Gastroesophageal sphincter (tissue), 3 donors: ENCODE measurements around the gene CD72.

Experiments
- POLR2A ChIP-seq, 2 donors: fragments of 450-650 bp; IDR thresholded peaks; one replicate each; pipeline ENCODE4 v1.6.1; 2017; ENCODE audit warnings: antibody characterized with exemption in 2 of 2, mild to moderate bottlenecking in 2 of 2, moderate library complexity in 1 of 2
- POLR2AphosphoS5 ChIP-seq: sonication (generic); formaldehyde crosslinking; IDR thresholded peaks from one replicate; pipeline ENCODE4 v1.6.1; 2017; ENCODE audit warnings: antibody characterized with exemption
- TF ChIP-seq, protein P1 (sequence below), 4 experiments: fragments of 200-600 bp in 2 of 4; fragments of 450-650 bp in 2 of 4; sonication (generic) in 1 of 4; IDR thresholded peaks; one replicate each; pipeline ENCODE4 v1.5.1; 2017 to 2019; ENCODE audit warnings: antibody characterized with exemption in 4 of 4, mild to moderate bottlenecking in 2 of 4, moderate library complexity in 2 of 4

DNA sequence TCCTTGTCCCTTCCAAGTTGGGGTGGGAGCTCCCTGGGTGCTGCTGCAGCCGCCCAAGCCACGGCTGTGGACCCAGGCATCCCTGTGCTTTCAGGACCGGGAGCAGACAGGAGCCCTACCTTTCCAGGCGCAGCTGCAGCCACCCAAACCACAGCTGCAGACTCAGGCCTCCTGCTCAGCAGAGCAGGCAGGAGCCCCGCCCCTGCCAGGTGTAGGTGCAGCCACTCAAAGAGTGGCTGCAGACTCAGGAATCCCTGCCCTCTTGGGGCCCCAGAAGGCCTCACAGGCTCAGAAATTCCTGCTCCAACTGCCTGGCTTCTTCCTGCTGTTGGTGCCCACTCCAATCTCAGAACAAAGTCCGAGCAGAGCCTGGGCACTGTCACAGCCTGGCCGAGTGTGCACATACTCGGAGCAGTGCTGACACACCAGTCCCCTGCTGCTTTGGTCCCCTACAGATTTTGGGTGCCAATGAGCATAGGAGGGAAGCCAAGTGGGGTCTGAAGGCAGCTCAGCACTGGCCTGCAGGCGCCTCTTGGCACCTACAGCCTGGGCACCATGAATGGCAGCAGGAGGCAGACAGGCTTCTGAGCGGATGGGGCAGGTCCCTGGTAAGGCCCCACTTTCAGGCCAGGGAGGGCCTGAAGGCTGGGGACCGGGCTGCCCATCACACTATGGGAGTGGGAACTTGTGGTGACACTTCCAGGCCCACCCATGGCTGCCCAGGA, 19.2 kb downstream of the CD72 start:
- TF ChIP-seq, protein P1, sequence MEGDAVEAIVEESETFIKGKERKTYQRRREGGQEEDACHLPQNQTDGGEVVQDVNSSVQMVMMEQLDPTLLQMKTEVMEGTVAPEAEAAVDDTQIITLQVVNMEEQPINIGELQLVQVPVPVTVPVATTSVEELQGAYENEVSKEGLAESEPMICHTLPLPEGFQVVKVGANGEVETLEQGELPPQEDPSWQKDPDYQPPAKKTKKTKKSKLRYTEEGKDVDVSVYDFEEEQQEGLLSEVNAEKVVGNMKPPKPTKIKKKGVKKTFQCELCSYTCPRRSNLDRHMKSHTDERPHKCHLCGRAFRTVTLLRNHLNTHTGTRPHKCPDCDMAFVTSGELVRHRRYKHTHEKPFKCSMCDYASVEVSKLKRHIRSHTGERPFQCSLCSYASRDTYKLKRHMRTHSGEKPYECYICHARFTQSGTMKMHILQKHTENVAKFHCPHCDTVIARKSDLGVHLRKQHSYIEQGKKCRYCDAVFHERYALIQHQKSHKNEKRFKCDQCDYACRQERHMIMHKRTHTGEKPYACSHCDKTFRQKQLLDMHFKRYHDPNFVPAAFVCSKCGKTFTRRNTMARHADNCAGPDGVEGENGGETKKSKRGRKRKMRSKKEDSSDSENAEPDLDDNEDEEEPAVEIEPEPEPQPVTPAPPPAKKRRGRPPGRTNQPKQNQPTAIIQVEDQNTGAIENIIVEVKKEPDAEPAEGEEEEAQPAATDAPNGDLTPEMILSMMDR (IDR thresholded peaks at IDR 0.05), result no peak
- TF ChIP-seq POLR2A (IDR thresholded peaks at IDR 0.05) (no peak), POLR2AphosphoS5 (no peak)
